IMR-90 (cell line): Measurements from ENCODE around the gene CLBA1.

Source experiments
- CEBPB ChIP-seq: IDR thresholded peaks from 2 replicates; pipeline ENCODE4 v1.6.1; 2012; ENCODE audit warnings: low read depth, low read length, improper control_type of control experiment
- CTCF ChIP-seq: conservative IDR thresholded peaks from 2 replicates; pipeline ENCODE4 v1.5.1; 2012; ENCODE audit warnings: mild to moderate bottlenecking, low read depth, low read length, improper control_type of control experiment
- MAZ ChIP-seq: IDR thresholded peaks from 2 replicates; pipeline ENCODE4 v1.6.1; 2012; ENCODE audit warnings: low read depth, mild to moderate bottlenecking, low read length, improper control_type of control experiment, moderate library complexity, borderline replicate concordance
- POLR2A ChIP-seq: IDR thresholded peaks from 2 replicates; pipeline ENCODE4 v1.6.1; 2012; ENCODE audit warnings: mild to moderate bottlenecking, low read depth, low read length
- RFX5 ChIP-seq: IDR thresholded peaks from 2 replicates; pipeline ENCODE4 v1.8.0; 2012; ENCODE audit warnings: low read depth, mild to moderate bottlenecking, low read length, moderate library complexity

- TF ChIP-seq CTCF (no peak), RFX5 (no peak), POLR2A (no peak), MAZ (no peak), CEBPB (no peak)
Measured at GRCh38 chr14:105005329-105005928, 19.8 kb downstream of the CLBA1 start.
